GM19468 (cell line): ENCODE results near the gene MAPK1.
"Not testable (repeated sequence)": the region's sequence is repeated elsewhere in the genome, so short reads cannot be mapped to it uniquely, and the experiment has no call there.

Experiments
- ATAC-seq: cut with Tn5 transposase; IDR thresholded peaks from one replicate; pipeline ENCODE4 v1.9.1; 2021; ENCODE audit warnings: mild to moderate bottlenecking, moderate library complexity, moderate number of reproducible peaks; ENCODE audit not compliant: unreplicated experiment; ENCODE audit errors: extremely low read depth

Gene MAPK1

DNA sequence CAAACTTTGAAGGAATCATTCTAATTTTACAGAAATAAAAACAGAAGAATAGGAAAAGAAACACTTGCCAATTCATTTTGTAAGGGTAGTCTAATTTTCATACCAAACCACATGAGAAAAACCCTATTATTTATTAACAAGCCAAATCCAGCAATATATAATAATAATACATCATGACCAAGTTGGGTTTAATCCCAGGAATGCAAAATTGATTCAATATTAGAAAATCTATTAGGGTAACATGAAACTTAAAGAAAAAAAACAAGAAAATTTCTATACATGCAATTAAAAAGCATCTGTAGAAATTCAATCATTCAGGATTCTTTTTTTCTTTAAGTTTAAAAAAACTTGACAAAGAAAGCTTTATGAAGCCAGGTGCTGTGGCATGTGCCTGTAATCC is 16.8 kb downstream of the MAPK1 start:
- no peak for ATAC-seq

DNA sequence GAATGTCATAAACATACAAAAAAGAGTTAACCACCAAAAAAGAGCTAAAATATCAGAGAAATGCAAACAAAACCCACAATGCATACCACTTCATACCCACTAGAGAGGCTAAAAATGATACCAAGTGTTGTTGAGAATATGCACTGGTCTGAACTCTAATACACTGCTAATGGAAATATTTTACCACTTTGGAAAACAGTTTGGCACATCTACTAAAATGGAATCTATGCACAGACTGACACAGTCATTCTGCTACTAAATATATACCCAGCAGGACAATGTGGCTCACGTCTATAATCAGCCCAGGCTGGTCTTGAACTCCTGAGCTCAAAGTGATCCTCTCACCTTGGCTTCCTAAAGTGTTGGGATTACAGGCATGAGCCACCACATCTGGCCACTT is 18.0 kb downstream of the MAPK1 start:
- ATAC-seq = no peak

DNA sequence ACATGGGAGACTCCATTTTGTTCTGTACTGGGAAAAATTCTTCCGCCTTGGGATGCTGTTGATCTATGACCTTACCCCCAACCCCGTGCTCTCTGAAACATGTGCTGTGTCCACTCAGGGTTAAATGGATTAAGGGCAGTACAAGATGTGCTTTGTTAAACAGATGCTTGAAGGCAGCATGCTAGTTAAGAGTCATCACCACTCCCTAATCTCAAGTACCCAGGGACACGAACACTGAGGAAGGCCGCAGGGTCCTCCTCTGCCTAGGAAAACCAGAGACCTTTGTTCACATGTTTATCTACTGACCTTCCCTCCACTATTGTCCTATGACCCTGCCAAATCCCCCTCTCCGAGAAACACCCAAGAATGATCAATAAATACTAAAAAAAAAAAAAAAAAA is 19.4 kb downstream of the MAPK1 start:
- not testable (repeated sequence) for ATAC-seq

DNA sequence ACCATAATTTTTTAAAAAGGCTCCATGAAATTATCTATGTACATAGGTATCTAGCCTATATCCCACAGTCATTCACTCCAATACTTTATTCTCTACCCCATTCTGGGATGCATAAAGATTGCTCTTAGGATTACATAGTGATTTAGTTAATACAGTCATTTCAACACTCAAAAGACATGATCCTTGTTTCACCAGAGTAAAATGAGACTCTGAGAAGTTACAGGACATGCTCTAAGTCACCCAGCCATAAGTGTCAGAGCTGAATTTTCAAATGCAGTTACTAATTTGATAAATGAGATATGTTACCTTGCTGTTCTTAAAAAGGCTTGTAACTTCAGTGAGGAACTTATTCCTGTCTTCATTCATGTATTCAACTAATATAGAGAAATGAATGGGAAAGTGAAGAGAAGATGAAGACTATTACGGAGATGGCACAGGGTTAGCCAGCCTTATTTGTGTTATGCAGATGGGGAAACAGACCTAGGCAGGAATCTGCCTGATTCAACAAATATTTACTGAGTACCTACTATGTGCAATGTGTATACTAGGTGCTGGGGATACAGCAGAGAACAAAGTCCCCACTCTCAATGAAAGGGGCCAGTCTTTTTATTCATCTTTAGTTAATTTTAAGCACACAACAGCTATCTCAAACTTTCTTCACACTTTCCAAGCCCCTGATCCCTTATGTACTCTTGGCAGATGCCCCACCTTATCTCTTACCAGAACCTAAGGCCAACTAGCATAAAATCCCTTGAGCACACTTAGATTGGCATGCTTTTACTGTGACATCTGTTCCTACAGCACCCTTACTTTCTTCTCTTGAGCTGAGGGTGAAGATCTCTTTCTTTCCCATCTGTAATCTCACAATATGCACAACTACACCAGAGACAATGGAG is 21.6 kb downstream of the MAPK1 start:
- no peak for ATAC-seq

DNA sequence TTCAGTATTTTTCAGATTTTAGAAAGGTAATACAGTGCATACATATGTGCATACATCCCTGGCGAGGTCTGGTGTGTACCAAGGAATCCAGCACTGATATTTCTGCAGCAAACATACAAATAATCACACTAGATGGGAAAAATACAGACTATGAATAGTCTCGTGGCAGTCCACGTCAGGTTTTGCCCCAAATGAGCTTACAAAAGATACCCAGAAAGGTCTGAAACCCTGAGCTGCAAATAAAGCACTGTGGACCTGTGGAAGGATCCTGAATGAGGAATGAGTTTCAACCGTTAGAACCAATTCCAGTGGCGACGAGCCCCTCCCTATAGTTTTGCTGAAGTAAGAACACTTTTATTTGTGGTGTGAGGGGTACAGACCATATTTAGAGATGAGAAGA is 24.5 kb downstream of the MAPK1 start:
- ATAC-seq = no peak

DNA sequence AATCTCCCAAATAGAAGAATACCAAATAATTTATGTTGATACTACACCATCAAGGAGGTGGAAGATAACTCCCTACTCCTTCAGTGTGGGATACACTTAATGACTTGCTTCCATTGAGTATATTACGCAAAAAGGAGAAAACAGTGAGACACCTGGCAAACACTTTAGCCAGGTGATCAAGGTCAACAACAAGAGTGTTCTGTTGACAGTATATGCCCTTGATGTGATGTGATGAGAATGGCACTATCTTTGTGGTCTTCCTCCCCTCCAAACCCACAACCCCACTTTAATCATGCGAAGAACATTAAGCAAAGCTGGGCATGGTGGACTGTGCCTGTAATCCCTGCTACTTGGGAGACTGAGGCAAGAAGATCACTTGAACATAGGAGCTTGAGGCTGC is 26.0 kb downstream of the MAPK1 start:
- ATAC-seq = no peak

DNA sequence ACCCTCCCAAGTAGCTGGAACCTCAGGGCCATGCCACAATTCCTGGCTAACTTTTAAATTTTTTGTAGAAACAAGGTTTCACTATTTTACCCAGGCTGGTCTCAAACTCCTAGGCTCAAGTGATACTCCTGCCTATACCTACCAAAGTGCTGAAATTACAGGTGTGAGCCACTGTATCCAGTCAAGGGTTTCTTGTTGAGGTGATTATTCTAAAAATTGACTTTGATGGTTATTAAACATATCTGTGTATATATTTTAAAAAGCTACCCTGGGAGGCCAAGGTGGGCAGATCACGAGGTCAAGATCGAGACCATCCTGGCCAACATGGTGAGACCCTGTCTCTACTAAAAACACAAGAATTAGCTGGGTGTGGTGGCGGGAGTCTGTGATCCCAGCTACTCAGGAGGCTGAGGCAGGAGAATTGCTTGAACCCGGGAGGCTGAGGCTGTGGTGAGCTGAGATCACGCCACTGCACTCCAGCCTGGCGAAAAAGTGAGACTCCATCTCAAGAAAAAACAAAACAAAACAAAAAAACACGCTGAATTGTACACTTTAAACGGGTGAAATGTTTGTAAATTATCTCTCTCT is 27.1 kb downstream of the MAPK1 start:
- ATAC-seq = no peak

DNA sequence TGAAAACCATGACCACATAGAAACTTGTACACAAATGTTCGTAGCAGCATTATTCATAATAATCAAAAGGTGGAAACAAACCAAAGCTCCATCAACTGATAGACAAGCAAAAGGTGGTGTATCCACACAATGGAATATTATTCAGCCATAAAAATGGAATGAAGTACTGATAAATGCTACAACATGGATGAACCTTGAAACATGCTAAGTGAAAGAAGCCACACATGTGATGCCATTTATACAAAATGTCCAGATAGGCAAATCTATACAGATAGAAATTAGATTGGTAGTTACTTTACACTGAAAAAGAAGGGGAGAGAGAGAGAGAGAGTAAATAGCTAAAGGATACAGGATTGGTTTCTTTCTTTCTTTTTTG is 27.7 kb downstream of the MAPK1 start:
- no peak for ATAC-seq

DNA sequence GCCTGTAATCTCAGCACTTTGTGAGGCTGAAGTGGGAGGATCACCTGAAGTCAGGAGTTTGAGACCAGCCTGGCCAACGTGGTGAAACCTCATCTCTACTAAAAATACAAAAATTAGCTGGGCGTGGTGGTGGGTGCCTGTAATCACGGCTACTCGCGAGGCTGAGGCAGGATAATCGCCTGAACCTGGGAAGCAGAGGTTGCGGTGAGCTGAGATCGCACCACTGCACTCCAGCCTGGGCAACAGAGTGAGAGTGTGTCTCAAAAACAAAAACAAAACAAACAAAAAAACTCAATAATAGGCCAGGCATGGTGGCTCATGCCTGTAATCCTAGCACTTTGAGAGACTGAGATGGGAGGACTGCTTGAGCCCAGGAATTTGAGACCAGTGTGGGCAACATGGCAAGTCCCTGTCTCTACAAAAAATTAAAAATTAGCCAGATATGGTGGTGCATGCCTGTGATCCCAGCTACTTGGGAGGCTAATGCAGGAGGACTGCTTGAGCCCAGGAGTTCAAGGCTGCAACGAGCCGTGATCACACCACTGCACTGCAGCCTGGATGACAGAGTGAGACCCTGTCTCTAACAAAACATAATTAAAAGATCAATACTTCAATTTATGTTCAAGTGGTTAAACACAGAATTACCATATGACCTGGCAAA is 28.2 kb downstream of the MAPK1 start:
- ATAC-seq = not testable (repeated sequence)

DNA sequence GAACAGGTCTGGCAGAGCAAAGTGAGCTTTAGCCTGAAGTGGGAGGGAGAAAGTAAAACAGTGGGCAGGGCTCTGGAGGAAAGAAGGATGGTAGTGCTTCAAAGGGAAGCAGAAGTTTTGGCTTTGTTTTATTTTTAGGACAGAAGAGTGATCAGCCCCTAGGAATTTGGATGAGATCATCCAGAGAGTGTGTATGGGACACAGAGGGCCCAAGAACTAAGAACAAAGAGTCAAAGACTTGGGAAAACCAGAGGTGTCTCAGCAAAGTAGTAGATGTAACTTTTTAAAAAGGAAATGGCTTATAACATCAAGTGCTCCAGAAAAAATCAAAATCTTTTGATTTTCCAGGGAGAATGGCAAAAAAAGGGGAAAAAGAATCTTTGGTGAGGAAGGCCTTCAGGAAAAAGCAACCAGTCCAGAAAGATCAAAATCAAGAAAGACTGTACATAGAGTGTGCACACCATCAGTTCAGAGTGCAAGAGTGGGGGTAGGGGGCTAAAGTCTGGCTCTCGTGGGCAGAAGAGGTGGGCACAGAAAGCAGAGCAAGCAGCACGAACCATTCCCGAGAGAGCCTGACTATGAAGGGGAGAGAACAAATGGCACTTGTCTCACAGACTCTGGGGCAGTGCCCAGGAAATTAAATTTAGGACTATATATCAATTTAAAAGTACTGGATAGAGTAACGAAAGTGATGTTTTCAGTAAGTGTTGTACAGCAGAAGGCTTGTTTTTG is 30.0 kb downstream of the MAPK1 start:
- no peak for ATAC-seq

DNA sequence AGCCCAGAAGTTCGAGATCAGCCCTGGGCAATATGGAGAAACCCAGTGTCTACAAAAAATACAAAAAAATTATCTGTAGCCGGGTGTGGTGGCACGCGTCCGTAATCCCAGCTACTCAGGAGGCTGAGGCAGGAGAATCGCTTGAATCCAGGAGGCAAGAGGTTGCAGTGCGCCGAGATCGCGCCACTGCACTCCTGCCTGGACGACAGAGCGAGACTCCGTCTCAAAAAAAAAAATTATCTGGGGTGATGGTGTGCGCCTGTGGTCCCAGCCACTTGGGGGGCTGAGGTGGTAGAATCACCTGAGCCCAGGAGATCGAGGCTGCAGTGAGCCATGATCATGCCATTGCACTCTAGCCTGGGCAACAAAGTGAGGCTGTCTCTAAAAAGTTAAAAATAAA is 31.0 kb downstream of the MAPK1 start:
- not testable (repeated sequence) for ATAC-seq

DNA sequence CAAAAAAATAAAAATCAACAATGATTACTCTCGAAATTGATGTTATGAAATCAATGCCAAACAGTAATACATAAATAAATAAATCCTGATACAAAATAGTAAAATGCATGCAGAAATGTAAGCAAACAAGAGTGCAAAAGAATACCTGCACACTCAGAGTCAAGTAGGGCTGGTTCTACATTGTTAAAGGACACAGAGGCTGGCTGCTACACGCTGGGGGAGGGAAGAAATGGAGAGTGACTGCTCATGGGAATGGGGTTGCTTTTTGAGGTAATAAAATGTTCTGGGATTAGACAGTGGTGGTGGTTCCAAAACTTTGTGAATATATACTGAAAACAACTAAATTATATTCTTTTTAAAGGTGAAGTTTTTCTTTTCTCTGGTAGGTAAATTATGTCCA is 32.1 kb downstream of the MAPK1 start:
- no peak for ATAC-seq

DNA sequence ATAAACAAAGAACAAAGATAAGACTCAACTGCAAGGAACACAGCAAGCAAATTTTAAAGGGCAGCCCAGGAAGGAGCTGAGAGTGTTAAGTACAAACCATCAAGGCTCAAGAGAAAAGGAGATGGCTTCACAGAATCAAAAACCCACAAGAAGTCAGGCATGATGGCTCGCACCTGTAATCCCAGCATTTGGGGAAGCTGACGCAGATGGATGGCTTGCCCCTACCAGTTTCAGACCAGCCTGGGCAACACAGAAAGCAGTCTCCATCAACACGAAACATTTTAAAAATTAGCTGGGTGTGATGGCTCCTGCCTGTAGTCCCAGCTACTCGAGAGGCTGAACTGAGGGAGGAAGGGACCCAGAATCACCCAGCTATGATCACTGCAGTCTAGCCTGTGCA is 32.6 kb downstream of the MAPK1 start:
- ATAC-seq = no peak

DNA sequence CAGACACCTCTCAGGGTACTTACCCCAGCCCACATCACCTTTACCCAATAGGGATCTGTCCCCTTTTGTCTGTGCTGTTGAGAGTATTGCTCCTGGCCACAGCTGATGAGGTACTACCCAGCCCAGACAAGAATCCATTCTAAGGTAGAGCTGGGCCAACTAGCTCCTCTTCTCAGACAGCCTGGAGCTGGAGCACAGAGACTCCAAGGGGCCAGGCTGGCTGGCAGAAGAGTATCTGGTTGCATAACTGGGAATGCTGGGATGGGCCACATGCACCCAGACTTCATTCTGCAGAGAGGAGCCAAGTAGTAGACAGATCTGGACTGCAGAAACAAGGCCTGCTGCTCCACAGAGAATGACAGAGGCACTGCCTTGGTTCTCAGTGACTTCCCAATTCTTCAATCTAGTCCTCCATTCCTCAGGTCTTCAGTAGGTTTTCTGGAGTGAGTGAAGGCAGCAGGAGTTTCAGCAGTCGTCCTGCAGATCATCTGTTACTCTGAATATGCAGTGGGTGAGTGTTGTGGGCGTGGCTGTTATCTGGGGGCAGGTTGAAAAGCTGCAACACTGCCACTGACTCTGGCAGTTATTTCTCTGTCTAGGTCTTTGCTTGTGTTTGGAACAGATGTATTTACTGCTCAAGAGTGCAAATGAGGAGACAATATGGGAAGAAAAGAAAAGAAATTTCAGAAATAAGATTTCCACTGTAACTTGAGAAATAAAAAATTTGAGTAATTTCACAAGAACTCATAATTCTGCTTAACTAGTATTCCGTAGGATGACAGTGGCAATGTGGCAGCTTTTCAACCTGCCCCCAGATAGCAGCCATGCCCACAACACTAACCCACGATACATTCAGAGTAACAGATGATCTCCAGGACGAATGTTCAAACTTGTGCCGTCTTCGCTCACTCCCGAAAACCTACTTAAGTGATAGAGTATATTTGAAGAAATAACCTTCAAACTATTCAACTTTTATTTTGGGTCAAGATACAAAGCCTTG is 34.9 kb downstream of the MAPK1 start:
- ATAC-seq = no peak

DNA sequence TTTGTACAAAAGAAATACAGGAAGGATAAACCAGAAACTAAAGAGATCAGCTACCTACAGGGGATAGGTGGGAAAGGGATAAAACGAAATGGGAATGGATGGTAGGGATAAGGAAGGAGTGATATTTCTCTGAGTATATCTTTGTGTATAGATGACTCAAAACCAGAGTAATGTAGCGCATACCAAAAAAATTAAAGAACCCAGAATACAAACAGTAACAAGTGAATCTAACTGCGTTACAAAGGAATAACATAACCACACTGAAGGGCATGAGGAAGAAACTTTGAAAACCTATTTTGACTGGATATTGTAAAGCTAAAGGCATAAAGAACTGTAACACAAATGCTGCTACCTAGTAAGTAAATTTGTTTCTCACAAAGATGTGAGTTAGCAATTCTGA is 37.9 kb downstream of the MAPK1 start:
- ATAC-seq = no peak

DNA sequence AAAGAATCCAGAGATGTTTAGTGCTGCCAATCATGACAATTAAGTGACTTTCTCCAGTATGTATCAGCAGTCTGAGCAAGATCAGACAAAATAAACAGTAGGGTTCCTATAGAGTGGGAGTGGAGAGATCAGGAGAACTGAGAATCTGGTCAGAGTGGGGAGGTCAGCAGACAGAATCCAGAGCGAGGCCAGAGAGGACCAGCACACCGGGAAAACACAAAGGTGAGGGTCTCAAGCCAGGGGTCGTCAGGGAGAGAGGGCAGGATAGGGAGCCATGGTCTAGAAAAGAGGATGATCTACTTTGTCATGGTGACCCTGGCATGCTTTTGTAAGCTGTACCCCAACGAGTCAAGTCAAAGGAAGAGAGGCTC is 39.2 kb downstream of the MAPK1 start:
- ATAC-seq = no peak

DNA sequence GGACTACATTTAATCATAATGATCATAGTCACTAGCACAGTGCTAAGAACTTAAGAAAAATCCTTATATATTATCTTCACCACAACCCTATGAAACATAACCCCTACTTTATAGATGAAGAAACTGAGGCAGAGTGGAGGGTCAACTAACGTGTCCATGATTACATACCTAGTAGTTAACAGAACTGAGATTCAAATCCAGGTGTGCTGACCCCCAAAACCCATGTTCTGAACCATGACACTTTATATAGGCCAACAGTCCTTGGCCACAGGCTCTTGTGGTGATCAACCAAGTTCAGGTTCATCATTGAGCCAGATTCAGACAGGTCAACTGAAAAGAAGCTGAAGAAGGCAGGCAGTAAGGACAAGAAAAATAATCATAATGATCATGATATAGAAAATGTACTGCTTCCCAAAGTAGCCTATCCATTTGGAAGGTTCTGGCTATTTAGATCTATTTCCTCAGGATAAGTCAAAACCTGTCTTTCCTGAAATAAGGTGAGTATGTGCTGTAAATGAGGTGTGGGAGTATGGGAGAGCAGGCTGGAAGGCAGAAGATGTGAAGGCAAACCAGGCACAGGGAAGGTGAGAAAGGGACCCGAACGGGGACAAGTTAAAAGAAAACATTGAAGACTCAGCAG is 39.7 kb downstream of the MAPK1 start:
- ATAC-seq = no peak

DNA sequence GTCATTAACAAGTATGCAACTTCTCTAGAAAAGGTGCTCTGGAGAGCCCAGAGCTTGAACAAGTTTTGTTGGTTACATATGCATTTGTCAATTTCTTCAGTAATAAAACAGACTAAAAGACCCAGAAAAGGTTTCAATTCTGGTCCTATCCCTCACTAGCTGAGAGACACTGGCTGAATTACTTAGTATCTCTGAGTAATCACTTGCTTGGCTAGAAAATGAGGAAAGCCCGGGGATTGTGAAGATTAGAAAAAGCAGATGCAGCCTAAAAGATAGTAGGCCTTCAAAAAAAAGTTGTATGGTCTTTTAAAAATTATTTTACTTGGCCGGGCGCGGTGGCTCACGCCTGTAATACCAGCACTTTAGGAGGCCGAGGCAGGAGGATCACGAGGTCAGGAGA is 41.2 kb downstream of the MAPK1 start:
- no peak for ATAC-seq

DNA sequence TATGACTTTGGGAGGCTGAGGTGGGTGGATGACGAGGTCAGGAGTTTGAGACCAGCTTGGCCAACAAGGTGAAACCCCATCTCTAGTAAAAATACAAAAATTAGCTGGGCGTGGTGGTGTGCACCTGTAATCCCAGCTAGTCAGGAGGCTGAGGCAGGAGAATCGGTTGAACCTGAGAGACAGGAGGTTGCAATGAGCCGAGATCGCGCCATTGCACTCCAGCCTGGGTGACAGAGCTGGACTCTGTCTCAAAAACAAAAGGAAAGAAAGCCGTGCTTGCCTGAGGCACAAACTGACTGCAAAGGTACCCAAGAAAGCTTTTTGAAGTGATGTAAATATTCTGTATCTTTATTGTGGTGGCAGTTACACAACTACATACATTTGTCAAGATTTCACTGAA is 42.5 kb downstream of the MAPK1 start:
- ATAC-seq = not testable (repeated sequence)
